NB4 (cell line): ENCODE results near the gene EPHB1.

Source experiments
- CTCF ChIP-seq: IDR thresholded peaks from one replicate; pipeline ENCODE4 v1.5.1; 2012; ENCODE audit warnings: low read depth, low read length
- MYC ChIP-seq: IDR thresholded peaks from 2 replicates; pipeline ENCODE4 v1.6.1; 2011; ENCODE audit warnings: low read depth, low read length
- POLR2A ChIP-seq: IDR thresholded peaks from 2 replicates; pipeline ENCODE4 v1.6.1; 2011; ENCODE audit warnings: mild to moderate bottlenecking; ENCODE audit not compliant: insufficient read length; ENCODE audit errors: extremely low read depth
- TF ChIP-seq, protein P1 (sequence below): IDR thresholded peaks from 2 replicates; pipeline ENCODE4 v1.6.1; 2011; ENCODE audit warnings: low read depth, low read length

DNA sequence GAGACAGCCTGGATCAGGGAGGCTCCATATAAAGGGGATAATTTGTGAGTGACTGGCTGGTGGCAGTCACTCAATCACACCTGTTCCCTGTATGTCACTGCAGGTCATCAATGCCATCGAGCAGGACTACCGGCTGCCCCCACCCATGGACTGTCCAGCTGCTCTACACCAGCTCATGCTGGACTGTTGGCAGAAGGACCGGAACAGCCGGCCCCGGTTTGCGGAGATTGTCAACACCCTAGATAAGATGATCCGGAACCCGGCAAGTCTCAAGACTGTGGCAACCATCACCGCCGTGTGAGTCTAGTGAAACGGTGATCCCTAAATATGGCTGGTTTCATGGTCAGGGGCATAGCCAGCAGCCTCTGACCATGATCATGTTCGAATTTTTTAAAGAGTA lies 453.2 kb downstream of the EPHB1 start:
- TF ChIP-seq POLR2A (no peak), CTCF (no peak), MYC (no peak)
- TF ChIP-seq, protein P1, sequence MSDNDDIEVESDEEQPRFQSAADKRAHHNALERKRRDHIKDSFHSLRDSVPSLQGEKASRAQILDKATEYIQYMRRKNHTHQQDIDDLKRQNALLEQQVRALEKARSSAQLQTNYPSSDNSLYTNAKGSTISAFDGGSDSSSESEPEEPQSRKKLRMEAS = no peak
